ENCODE measurements around the gene COL16A1.
"Not testable (repeated sequence)": the region's sequence is repeated elsewhere in the genome, so short reads cannot be mapped to it uniquely, and the experiment has no call there.

COL16A1 gene

DNA sequence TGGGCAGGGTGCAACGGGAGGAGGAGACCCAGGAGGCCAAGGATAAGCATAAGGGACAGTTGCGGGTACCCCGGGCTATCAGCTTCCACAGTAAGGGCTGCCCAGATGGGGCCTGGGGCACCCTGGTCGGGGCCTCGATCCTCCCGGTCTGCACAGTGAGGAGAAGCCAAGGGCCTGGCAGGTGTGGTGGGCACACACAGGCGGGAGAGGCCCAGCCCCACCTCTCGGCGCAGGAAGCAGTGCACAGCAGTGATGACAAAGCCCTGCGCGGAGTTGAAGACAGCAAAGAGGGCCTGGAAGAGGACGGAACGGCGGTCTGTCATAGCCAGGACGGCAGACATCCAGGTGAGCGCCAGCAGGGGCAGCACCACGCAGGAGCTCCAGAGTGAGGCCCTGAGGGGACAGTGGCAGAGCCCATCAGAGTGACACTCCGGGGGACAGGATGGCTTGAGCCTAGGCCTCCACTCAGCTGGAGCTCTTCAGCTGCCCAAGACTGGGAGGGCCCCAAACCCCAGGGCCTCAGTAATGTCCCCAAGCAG lies 29.0 kb upstream of the COL16A1 start:
- no peak for DNase-seq (ENCODE audit: low spot score)

DNA sequence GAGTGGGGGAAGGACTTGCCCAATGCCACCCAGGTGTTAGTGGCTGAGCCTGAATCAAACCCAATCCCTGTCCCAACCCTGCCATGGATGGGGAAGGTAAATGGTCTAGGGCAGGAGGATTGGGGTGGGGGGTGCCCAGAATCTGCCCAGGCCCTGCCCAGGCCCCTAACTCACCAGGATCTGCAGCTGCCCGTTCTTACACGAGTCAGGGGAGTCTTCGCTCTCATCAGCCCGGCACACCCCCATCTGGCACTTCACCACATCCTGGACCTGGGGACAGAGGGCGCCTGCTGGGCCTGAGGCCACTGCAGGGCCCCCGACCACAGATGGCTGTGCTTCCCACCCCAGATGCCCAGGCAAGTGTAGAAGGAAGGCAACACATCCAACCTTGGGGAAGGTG lies 28.5 kb upstream of the COL16A1 start:
- DNase-seq (ENCODE audit: low spot score) = no peak

DNA sequence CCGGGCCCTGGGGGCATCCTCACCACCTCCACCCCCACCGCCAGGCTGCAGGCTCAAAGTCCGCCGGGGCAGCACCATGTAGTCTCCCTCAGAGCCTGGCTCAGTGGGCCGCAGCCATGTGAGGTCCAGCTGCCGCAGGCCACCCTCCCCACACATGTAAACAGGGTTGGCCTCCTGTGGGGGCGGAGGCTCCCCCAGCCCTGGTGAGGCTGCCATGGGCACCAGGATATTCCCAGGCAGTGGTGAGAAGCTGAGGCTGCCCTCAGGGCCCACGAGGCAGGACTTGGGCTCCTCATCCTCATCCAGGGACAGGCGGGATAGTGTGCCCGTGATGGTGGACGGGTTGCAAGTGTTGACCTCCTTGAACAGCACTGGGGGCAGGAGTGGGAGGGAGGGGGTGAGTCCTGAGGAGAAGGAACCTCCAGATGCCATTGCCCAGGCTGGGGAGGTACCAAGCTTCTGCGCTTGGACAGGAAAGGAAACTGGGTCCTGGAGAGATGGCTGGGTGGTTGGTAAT lies 27.3 kb upstream of the COL16A1 start:
- no peak for DNase-seq (ENCODE audit: low spot score)

DNA sequence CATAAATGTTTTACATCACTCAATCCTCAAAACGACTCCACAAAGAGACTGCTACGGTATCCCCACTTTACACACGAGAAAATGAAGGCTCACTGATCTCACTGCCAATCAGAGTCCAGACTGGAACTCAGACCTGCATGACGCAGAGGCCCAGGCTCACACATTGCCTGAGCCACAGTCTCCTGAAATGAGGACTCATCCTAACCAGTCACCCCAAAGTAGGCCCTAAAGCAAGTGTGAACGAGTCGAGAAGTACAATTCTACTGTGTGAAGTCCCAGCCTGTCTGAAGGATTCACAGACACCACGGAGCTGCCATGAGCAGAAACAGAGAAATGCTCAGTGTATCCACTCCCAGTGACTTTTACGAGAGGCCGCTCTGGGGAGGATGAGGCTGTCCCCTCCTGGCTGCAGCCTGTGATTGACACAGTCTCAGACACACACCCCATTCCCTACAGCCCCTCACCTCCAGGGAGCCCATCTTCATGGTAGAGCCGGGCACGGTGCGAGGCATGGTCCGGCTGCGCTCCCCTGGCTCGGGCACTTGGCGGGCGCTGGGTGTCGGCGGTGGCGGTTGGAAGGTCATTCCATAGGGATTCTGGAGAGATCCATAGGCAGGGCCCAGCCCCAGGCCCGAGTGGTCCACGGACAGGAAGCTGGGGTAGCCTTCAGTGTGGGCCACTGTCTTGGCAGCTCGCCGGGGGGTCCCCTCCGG lies 26.7 kb upstream of the COL16A1 start:
- no peak for DNase-seq (ENCODE audit: low spot score)

DNA sequence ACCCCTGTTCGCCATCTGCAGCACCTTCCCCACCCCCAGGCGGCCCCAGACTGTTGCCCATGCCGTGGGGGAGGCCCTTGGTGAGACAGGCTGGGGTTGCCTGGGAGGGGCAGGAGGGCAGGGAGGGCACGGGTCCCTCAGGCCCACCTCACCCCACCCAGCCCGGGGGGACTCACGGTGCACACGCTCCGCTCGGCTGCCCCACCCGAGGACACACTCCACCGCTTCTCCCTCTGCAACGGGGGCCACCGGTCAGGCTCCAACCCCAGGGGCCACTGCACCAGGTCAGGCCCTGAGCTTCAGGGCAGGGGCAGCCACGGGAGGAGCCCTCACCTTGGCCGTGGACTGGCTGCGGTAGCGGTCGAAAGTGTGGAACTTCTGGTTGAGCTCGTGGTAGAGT lies 24.0 kb upstream of the COL16A1 start:
- no peak for DNase-seq (ENCODE audit: low spot score)

DNA sequence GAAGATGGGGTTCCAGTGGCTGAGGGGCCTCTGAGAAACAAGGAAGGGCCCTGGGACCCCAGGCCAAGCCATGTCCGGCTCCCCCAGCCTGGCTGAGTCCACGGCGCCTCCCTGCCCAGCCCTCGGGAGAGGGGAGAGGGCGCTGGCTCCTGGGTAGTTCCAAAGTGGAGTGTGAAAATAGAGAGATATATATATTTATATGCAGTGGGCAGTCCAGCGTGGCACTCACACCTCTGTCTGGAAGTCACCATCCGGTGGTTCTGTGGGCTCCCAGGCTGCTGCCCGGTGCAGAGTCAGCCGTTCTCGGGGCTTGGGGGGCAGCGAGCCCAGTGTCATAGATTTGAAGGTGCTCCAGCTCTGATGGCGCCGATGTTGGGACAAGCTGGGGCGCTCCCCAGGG lies 23.4 kb upstream of the COL16A1 start:
- no peak for DNase-seq (ENCODE audit: low spot score)

DNA sequence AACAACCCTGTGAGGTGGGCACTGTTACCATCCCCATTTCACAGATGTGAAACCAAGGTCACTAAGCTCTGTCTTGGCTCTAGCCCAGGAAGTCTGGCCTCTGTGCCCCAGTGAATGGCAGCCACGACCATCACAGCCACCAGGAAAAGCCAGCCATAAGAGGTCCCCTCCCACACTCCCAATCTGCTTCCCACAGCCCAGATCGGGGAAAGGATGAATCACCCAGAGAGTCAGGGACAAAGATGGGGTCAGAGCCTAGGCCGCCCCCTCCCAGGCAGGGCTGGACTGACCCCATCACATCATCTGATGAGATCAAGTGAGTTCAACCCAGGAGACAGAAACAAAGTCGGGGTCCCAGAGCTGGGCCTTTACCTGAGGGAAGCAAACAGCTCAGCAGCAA lies 22.9 kb upstream of the COL16A1 start:
- DNase-seq (ENCODE audit: low spot score) = no peak

DNA sequence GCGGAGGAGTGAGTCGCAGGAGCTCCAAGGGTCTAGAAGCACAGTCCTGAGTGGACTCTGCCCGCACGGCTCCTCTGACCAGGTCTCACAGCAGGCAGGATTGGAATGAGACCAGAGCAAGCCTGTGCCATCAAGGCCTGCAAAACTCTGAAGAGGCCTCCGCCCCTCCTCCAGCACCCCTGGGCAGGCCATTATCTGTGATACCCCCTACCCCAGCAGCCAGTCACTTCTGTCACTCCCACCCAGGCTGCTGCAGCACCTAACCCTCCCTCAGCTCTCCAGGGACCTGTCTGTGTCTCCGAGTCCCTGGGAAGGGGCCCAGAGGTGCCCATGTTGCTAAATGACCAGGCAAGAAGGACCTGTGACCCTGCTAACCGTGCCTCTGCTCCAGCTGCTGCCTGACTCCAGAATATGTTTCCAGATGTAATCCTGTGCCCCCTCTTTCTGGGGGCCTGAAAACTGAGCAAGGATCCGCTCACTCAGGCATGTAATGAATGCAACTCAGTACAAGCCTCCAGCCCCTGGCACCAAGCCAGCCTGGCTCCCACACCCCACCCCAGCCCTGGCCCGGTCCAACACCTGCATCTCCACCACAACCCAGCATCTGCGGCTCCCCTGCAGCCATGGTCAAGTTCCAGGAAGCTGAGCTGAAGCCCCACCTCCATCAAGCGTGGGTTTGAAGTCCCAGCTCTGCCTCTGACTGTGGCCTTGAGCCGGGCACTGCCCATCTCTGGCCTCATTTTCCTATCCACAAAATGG lies 22.1 kb upstream of the COL16A1 start:
- no peak for DNase-seq (ENCODE audit: low spot score)

DNA sequence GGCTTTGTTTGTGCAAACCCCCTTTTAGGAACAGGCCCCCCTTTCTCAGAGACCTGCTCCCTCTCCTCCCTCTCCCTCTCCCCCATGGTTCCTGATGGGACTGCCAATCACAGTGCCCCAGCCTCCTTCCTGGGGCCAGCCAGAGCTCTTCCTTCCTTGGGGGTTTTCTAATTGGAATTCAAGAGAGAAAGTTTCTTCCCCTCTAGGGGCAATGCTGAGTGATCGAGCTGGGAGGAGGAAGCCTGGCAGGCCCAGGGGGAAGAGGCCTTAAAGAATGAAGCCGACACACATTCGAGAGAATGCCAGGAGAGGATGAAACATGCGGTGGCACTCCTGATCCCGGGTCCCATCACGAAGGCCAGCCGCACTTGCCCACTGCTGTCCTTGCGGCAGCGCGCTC lies 21.3 kb upstream of the COL16A1 start:
- no peak for DNase-seq (ENCODE audit: low spot score)

DNA sequence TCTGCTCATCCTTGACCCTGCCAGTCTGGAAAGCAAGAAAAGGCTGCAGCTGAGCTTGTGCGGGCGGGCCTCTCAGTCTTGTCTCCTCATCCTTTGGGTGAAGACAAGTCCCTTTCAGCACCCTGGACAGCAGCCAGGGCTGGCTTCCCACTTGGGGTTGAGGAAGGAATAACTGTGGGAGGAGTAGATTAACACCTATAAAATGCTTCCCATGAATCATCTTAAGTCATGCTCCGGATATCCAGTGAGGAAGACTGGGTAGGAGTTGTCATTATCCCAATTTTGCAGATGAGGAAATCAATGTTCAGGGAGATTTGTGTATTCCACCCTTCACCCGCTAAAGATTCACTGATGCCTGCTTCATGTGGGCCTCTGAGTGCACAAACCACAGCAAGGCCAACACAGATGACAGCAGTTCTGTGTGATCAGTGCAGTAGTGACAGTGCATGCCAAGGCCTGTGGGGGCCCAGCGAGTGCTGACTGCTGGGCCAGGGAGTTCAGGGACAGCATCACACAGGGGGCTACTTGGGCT lies 20.1 kb upstream of the COL16A1 start:
- peak; percentile 31 for DNase-seq (ENCODE audit: low spot score)

DNA sequence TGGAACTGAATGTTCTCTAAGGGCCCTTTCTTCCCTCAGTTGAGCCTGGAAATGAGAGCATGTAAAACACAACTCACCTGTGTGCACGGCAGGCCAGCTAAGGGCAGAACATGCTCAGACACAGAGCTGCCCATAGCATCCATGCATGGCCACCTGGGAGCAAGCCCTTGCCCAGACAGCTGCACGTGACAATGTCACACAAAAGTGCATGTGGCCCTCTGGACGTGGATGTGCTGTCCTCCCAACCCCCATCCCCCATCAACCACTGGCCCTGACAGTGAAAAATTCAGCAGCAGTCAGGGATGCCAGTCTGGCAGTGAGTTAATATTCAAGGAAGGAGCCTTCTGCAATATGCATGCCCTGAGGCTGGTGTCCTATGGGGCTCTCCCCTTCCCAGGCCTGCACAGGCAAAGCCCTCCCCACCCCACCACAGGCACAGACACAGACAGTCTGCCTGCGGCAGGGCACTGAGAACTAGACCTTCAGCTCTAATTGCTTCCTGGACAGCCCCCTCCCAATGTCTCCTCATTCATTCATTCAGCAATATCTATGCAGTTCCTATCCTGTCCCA lies 14.6 kb upstream of the COL16A1 start:
- no peak for DNase-seq (ENCODE audit: low spot score)

DNA sequence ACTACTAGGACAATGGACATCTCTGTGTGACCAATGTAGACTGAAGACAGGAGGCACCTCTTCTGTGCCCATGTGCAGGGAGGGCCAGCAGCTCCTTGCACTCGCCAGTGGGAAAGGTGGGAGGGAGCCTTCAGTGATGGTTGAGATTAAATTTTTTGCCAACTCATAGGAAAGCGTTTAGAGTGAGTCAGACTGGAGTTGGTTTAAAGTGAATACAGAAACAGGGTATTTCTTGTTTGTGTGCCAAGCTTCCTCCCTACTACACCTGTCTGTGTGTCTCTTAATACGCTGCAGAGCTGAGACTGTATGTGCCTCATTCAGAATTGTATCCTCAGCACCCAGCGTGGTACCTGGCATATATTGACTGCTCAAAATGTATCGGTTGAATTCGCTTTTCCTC lies 13.5 kb upstream of the COL16A1 start:
- no peak for DNase-seq (ENCODE audit: low spot score)

DNA sequence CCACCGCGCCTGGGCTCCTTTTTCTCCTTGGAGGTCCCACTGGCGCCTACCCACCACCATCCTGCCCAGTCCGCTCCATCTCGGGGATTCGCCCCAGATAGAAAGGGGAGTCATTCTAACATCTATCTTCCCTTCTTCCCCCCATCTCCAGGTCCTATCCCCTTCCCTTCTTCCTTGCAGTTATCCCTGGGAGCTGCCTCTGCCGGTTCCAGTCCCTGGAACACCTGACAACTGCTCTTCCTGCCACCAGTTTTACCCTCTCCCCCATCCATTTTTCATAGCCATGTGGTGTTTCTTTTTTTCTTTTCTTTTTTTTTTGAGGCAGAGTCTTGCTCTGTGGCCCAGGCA lies 12.0 kb upstream of the COL16A1 start:
- DNase-seq (ENCODE audit: low spot score) = no peak

DNA sequence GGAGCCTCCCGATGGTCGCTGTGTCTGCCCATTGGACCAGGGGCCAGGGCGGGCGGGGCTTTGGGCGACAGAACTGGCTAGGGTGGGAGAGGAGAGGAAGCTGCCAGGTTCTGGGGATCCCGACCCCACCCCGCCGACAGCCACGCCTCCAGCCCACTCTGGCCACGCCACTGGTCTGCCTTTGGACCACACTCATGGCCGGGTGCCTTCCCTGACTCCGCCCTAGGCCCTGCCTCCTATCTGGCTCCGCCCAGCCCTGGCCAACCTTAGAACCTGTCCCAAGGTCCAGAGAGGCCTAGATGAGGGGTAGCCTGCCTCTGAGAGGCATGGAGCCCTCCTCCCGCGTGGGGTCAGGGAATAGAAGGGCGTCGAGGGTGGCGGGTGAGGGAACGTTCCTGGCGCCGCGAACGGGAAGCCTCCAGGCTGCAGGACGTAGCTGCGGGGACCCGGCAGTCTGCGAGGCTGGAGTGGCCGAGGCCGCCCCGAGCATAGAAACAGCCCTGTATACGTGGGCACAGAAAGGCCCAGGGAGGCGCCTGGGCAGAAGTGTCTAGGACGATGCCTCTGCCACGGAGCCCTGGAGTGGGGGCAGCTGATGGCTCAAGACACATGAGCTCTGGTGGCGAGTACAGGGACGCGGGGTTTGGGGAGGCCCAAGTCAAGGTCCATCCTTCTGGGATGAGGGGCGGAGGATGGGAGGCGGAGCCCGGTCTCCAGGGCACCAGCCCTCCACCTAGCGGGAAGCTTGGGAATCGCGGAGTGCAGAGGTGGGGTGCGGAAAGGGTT lies 11.5 kb upstream of the COL16A1 start:
- DNase-seq (ENCODE audit: low spot score) = peak; percentile 12

DNA sequence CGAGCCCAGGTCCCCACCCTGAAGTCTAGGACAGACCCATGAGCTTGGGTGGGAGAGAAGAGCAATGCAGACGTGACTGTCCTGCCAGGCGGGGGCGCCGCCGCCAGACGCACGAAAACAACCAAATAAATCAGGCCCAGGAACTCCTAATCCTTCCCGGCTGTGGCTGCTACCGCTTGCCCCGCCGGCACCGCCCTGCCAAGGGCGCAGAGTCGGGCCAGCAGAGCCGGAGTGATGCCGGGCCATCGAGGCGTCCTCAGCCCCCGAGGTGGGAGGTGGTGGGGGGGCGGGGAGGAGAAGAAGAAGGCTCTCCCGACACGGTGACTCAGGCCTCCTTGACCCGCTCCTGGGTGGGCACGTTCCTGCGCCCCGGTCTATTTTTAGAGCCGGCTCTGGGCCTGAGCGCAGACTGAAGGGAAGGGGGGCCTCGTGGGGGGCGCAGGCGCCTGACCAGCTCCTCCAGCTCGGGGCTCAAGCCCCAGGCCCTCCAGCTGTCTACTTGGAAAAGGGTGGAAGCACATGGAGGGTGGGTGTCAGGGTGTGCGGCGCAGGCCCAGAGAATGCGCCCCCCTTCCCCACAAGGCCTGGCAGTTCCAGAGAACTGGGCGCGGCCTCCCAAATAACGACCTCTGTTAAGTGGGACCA lies 10.7 kb upstream of the COL16A1 start:
- DNase-seq (ENCODE audit: low spot score) = peak; percentile 35

DNA sequence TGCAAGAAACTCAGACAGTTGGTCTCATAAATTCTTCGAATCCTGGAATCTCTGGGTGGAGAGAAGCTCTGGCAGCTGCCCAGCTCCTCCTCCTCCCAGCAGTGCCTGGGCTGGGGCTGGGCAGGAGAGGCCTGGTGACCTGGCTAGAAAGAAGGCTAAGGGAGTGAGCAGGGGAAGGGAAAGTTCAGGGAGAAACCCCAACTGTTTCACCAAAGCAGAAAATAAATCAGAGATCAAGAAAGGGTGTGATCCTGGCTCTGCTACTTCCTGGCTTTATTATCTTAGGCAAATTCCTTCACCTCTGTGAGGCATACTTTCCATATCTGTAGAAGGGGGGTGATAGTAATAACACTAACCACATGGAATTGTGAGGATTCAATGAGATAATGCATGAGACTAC lies 8.8 kb upstream of the COL16A1 start:
- DNase-seq (ENCODE audit: low spot score) = no peak

DNA sequence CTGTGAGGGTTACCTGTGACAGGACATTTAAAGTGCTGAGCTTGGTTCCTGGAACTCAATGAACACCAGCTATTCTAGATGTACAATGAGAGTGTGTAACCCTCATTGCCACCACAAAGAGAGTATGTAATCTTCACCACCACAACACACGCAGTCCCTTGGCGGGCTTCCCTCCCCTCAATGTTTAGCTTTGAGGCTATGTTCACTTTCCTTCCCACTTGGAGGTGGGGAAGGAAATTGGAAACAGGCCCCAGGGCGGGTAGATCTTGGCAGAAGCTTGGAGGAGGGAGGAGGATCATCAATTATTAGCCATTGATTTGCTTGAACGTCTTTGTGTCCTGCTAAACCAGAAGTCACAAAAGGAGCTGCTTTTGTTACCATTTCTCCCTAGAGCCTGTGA lies 8.3 kb upstream of the COL16A1 start:
- no peak for DNase-seq (ENCODE audit: low spot score)

DNA sequence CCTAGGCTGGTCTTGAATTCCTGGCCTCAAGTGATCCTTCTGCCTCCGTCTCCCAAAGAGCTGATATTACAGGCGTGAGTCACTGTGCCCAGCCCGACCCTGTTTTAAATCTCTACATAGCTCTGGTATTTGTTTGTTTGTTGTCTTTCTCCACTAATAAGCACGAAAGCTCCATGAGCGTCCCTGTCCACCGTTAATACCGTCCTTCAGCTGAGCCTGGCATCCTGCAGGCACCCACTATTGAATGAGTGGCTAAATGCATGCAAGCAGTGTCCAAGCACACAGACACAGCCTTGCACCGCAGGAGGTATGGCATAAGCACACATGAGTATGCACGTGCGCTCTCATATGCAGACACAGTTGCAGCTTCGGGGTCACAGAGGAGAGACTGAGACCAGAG lies 4.5 kb upstream of the COL16A1 start:
- DNase-seq (ENCODE audit: low spot score) = no peak

DNA sequence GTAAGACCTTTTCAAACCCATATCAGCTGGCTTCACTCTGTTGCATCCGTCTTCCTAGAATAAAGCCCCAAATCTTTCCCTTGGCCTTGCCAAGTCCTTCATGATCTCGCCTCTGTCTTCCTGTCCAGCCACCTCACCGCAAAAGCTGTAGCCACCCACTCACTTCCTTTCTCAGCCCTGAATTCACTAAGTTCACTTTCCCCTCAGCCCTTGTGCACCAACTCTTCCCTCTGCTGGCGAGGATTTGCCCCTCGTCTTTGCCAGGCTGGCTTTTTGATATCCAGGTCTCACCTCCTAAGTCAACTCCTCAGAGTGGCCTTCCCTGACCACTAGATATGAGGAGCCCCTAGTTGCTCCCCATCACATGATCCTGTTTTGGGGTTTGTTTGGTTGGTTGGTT lies 3.9 kb upstream of the COL16A1 start:
- DNase-seq (ENCODE audit: low spot score) = no peak

DNA sequence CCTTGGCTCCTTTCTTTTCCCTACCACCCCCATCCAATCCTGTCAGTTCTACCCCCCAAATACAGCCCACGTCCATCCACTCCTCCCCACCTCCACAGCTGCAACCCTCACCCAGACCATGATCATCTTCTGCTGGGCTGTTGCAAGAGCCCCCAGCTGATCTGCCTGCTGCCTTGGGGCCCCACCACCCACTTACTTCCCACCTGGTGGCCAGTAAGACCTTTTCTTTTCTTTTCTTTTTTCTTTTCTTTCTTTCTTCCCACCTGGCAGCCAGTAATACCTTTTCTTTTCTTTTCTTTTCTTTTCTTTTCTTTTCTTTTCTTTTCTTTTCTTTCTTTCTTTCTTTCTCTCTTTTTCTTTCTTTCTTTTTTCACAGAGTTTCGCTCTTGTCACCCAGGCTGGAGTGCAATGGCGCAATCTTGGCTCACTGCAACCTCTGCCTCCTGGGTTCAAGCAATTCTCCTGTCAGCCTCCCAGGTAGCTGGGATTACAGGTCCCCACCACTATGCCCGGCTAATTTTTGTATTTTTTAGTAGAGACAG lies 3.3 kb upstream of the COL16A1 start:
- not testable (repeated sequence) for DNase-seq (ENCODE audit: low spot score)

DNA sequence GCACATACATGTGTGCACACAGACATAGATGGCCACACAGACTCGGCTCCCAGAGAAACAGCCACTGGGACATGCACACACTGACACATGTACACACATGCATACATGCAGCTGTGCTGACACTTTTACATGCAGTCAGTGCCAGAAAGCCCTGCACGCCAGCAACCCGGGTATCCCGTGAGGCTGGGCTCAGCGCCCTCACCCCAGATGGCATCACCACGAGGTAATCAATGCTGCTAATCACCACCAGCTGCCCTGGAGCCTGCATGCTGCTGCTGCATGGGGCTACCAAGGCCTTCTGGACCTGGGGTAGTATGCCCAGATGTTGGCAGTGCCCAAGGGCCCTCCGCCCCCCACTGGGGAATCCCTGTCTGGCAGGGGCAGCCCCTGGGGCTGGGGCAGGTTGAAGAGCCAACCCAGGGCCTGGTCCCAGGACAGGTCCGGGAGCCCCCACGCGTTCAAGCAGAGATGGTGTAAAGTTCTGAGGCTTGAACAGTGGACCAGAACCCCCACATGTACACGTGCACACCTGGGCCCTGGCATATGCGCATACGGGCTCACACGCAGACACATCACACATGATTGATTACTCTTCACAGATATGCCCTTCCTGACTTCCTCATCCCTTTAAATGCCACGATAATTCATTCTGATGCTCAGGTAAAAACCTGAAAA lies 2.7 kb upstream of the COL16A1 start:
- DNase-seq (ENCODE audit: low spot score) = no peak
